Measurements from ENCODE around the gene TFAP2D.

DNA sequence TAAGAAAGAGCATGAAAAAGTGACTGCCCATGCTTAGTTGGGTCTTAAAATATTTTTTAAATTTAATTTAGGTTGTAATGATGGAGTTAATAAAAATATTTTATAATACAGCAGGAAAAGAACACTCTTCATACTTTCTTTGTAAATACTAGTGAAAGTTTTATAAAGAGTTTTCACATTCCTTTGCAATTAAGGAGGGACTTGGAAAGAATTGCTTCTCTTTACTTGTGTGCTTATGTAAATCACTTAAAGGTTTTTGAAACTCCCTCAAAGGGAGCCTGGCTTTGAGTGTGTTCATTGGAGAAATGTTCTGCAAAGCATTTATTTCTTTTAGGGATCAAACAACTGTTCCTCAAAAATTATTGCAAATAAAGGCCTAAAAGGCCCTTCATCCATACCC is 93.7 kb downstream of the TFAP2D start:
- no peak for TF ChIP-seq POLR2A (IDR thresholded peaks at IDR 0.05)
- TF ChIP-seq POLR2AphosphoS5 (IDR thresholded peaks at IDR 0.05), result no peak
- TF ChIP-seq CTCF (IDR thresholded peaks at IDR 0.05 in 8 of 11, conservative IDR thresholded peaks at IDR 0.05 in 3 of 11), result no peak
